Astrocyte of the spinal cord (primary cell): ENCODE data around the gene HS1BP3.

Experiments used
- DNase-seq: peaks from one replicate; pipeline ENCODE4 v3.0.0; 2011; ENCODE audit warnings: low read depth, low spot score
- H3K4me3 ChIP-seq: 2 replicates; pipeline ENCODE4 v1.5.1; 2011; ENCODE audit warnings: low read depth, mild to moderate bottlenecking, low read length, moderate library complexity
- CTCF ChIP-seq: IDR thresholded peaks from 2 replicates; pipeline ENCODE4 v1.5.1; 2012; ENCODE audit warnings: low read depth, mild to moderate bottlenecking, low read length, inconsistent platforms
- in situ Hi-C: cut with HindIII; loops from 2 replicates; pipeline ENCODE4 v1.10.0; 2017; ENCODE audit warnings: low sequenced_read_pairs

HS1BP3 gene

GRCh38 chr2:20649576-20649975 is 1.3 kb downstream of the HS1BP3 start:
- no peak overlapping the region for H3K4me3 ChIP-seq
- in situ Hi-C loops = no loop called here
- DNase-seq = no peak
- TF ChIP-seq CTCF = no peak

- TF ChIP-seq CTCF = no peak
- DNase-seq = no peak
- no peak overlapping the region for H3K4me3 ChIP-seq
- in situ Hi-C loops = no loop called here
Observed at GRCh38 chr2:20648831-20649230, 2.1 kb downstream of the HS1BP3 start.

GRCh38 chr2:20648206-20648605 is 2.7 kb downstream of the HS1BP3 start:
- in situ Hi-C loops = no loop called here
- no peak for TF ChIP-seq CTCF
- H3K4me3 ChIP-seq = no peak overlapping the region
- no peak for DNase-seq

- H3K4me3 ChIP-seq = no peak overlapping the region
- in situ Hi-C loops = no loop called here
- no peak for DNase-seq
- TF ChIP-seq CTCF = no peak
Observed at GRCh38 chr2:20647738-20648137, 3.2 kb downstream of the HS1BP3 start.

- no peak for TF ChIP-seq CTCF
- H3K4me3 ChIP-seq = no peak overlapping the region
- no peak for DNase-seq
- in situ Hi-C loops = no loop called here
Observed at GRCh38 chr2:20647211-20647610, 3.7 kb downstream of the HS1BP3 start.

GRCh38 chr2:20646446-20646845 is 4.5 kb downstream of the HS1BP3 start:
- TF ChIP-seq CTCF = no peak
- no peak overlapping the region for H3K4me3 ChIP-seq
- no peak for DNase-seq
- in situ Hi-C loops = no loop called here

- no peak for TF ChIP-seq CTCF
- in situ Hi-C loops = no loop called here
- no peak for DNase-seq
- H3K4me3 ChIP-seq = no peak overlapping the region
Observed at GRCh38 chr2:20645761-20646160, 5.1 kb downstream of the HS1BP3 start.
